HG02938 (cell line): ENCODE results near the gene KCNN3.
A peak's percentile ranks its signal among the peaks of the same experiment; 100 is the strongest.

Source experiments
- ATAC-seq: cut with Tn5 transposase; IDR thresholded peaks from one replicate; pipeline ENCODE4 v1.9.1; 2021; ENCODE audit warnings: mild to moderate bottlenecking, moderate library complexity; ENCODE audit not compliant: unreplicated experiment

Gene KCNN3

DNA sequence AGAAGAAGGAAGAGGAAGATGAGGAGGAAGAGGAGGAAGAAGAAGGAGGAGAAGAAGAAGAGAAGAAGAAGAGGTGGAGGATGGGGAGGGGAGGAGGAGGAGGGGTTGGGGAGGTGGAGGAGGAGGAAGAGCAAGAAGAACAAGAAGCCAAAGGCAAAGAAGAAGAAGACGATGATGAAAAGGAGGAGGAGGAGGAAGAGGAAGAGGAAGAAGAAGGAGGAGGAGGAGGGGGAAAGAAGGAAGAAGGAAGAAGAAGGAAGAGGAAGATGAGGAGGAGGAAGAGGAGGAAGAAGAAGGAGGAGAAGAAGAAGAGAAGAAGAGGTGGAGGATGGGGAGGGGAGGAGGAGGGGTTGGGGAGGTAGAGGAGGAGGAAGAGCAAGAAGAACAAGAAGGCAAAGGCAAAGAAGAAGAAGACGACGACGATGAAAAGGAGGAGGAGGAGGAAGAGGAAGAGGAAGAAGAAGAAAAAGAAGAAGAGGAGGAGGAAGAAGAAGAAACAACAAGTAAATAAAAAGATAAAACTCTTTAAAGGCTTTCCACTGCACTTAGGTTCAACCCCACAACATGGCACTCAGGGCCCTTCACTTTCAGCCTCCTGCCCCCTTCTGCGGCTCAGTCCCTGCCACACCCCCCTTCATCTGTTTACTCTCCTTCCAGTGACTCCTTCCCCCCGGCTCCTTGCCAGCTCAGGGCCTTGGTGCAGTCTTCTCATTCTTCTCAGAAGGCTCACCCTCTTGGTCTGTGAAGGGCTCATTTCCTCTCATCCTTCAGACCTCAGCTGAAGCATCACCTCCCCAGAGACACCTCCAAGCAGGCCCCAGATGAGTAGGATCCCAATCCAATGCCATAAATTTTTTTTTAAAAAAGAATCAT is 114.0 kb downstream of the KCNN3 start:
- ATAC-seq, result no peak

DNA sequence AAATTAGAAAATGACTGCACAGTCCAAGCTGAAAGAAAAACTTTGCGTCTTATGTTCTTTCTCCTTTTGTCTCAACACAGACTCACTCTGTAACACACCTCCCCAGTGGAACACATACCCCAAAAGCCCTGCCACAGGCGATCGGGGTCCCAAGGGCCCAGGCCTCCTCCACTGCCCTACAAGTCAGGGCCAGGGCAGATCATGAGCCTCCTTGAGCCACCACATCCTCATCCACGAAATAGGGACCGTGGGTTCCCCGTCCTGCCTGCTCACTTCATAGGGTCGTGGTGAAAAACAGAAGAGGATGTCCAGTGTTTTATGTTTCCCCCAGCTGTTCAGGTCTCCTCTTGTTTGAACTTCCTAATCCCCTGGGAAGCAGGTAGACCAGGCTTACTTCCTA is 116.7 kb downstream of the KCNN3 start:
- no peak for ATAC-seq

- no peak for ATAC-seq
These were observed 117.6 kb downstream of the KCNN3 start for GRCh38 chr1:154752273-154753030.

GRCh38 chr1:154751690-154752089 is 118.4 kb downstream of the KCNN3 start:
- no peak for ATAC-seq

- ATAC-seq, result no peak
These were observed 119.1 kb downstream of the KCNN3 start for GRCh38 chr1:154750681-154751665.

GRCh38 chr1:154749078-154749760 is 120.9 kb downstream of the KCNN3 start:
- ATAC-seq, result no peak

- ATAC-seq, result no peak
These were observed 121.7 kb downstream of the KCNN3 start for GRCh38 chr1:154748405-154748775.

DNA sequence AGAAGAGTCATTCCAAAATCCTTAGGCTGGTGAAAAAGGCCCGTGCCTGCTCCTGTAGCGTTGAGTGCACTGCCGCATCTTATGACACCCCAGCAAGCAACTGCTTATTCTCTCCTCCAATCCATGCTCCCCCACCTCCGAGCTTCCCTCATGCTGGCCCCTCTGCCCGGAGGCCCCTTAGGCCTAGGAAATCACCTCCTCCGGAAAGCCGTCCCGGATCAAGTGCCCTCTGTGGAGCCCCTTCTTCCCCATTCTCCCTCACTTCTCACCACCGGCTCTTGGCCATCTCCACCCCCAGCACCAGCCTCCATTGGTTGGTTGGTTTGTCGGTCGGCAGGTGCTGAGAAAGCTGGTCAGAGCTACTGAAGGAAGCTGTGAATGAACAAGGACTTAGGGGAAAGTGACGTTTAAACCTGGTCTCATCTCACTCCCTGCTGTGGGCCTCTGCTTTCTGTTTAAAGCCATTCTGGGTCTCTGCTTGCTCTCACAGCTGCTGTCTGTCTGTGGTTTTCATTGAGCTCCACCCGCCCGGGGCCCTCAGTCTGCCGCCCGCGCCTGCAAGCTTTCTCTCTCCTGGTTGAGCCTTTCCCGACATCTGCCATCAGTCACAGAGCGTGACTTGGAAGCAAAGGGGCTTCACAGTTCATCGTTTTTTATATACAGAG is 122.2 kb downstream of the KCNN3 start:
- ATAC-seq, result peak; percentile 85

- ATAC-seq, result no peak
These were observed 122.7 kb downstream of the KCNN3 start for GRCh38 chr1:154747380-154747739.

- ATAC-seq, result no peak
These were observed 123.3 kb downstream of the KCNN3 start for GRCh38 chr1:154746622-154747299.

DNA sequence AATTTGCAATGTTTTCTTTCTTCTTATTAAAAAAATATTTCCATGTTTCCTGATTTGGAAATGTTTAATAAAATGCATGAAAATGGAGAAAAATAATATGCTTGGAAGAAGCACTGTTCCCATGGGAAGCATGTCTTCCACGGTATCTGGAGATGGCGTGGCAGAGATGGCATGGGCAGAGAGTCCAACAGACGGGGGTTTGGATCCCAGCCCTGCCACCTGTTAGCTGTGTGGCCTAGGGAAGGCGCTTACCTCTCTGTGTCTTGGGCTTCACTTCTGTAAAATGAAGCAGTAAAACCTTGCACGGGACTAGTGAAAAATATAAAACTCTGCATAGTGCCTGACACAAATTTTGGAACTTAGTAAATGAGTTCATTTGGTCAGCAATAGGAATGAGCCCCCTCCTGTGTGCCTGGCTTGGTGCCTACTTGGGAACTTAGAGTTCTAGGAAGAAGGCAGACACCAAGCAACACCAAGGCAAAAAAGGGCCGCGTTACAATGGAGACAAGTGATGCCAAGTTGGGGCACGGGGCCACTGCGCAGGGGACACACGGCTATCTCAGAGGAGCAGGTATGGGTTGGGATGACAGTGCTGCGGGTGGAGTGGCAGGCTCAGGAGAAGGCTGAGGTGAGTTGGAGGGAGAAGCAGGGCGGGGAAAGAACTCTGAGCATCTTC is 124.2 kb downstream of the KCNN3 start:
- ATAC-seq, result no peak

GRCh38 chr1:154745286-154745731 is 124.8 kb downstream of the KCNN3 start:
- ATAC-seq, result no peak

- no peak for ATAC-seq
These were observed 125.6 kb downstream of the KCNN3 start for GRCh38 chr1:154744352-154745035.

DNA sequence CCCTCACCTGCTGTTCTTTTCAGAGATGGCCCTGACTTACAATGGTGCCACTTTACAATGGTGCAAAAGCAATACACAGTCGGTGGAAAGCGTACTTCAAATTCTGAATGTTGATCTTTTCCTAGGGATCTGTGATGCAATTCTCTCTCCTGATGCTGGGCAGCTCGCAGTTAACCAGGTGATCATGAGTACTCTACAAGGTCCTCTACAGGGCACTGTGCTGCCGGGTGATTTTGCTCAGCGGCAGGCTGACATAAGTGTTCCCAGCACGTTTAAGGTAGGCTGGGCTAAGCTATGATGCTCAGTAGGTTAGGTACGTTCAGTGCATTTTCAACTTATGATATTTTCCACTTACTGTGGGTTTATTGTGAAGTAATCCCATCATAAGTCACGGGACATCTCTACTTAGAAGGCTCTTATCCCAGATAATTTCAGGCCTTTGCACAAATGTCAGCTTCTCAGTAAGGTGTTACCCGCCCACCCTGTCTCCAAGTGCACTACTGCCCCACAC is 126.5 kb downstream of the KCNN3 start:
- ATAC-seq, result no peak

DNA sequence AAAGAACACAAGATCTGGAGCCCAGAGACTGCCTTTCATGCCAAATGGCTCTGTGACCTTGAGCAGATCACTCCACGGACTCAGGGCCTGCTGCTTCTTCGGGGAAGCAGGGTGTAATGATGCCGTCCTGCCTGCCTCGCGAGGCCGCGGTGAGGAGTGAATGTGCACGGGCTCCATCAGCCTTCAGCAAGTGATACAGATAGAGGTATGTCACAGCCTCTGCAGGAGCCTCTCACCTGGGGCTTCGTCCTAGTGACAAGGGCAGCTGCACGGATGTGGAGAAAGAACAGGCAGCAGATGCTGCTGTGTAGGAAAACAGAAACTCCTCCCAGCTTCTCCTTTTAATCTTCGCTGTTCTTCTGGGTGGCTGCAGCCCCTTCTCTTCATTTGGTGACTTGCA is 127.5 kb downstream of the KCNN3 start:
- ATAC-seq, result no peak

DNA sequence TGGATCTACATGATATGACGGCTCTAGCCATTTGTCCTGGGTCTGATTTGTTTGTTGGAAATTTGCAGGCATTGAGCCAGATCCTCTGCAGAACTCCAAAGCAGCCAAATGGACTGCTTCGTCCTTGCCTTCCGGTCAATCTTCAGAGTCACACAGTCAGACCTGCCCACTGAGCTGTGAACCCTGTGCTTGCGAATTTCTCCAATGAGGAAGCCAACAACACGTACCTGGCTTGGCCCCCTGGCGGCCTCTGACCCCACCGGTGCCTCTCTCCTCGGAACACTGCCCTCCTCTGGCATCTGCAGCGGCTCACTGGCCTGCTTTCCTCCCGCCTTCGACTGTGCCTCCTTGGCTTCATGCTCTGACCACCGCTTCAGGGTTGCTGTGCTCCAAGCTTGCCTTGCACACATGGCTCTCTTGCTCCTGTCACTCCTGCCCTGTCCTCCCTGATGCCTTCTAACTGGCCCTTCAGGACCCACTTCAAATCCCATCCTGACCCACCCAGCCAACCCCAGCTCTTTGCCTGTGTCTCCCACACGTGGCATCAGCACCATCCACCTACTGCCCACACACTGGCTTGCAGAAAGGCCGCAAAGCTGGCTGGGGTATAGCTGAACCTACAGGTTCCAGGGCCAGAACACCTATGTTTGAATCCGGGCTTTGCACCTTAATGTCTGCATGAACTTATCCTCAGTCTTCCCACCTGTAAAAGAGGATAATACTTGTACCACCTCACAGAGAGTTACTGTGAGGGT is 128.2 kb downstream of the KCNN3 start:
- ATAC-seq, result no peak

GRCh38 chr1:154741327-154741726 is 128.8 kb downstream of the KCNN3 start:
- ATAC-seq, result no peak
